HepG2 (cell line): ENCODE measurements around the gene SOWAHA. TPM values are rescaled to one million over a fixed set of nuclear protein-coding genes. Genes with fewer than 3 reads are reported as not detected.

Source experiments
- ARHGAP35 ChIP-seq: sonication (generic); formaldehyde crosslinking; IDR thresholded peaks from 2 replicates; pipeline ENCODE4 v1.9.0; 2022; ENCODE audit warnings: mild to moderate bottlenecking, inconsistent platforms, moderate library complexity, missing genetic modification reagents, borderline replicate concordance
- ATAD3A ChIP-seq: sonication (generic); formaldehyde crosslinking; IDR thresholded peaks from 2 replicates; pipeline ENCODE4 v1.4.0; 2020; ENCODE audit warnings: missing genetic modification reagents
- ATF7-NPFF ChIP-seq: sonication (generic); formaldehyde crosslinking; IDR thresholded peaks from 2 replicates; pipeline ENCODE4 v1.8.1; 2023; ENCODE audit warnings: mild to moderate bottlenecking, low read depth, missing genetic modification reagents, moderate library complexity
- CENPBD1 ChIP-seq: sonication (generic); formaldehyde crosslinking; IDR thresholded peaks from 2 replicates; pipeline ENCODE4 v1.8.0; 2022; ENCODE audit warnings: missing genetic modification reagents, low read depth, mild to moderate bottlenecking, borderline replicate concordance
- CREB3 ChIP-seq: sonication (generic); formaldehyde crosslinking; IDR thresholded peaks from 2 replicates; pipeline ENCODE4 v1.5.0; 2020; ENCODE audit warnings: missing genetic modification reagents
- GLI4 ChIP-seq: sonication (generic); formaldehyde crosslinking; IDR thresholded peaks from 2 replicates; pipeline ENCODE4 v1.5.1; 2020; ENCODE audit warnings: missing genetic modification reagents, mild to moderate bottlenecking, moderate library complexity, borderline replicate concordance
- HMG20B ChIP-seq: conservative IDR thresholded peaks from 2 replicates; pipeline ENCODE4 v1.6.1; 2016; ENCODE audit warnings: missing genetic modification reagents, missing compliant biosample characterization
- HNF1A ChIP-seq, 2 experiments: sonication (generic) in 1 of 2; formaldehyde crosslinking in 1 of 2; IDR thresholded peaks; 2 replicates each; pipeline versions ENCODE4 v1.4.0 to v1.6.1; 2016 to 2020; ENCODE audit warnings: borderline replicate concordance in 1 of 2, low read depth in 1 of 2, mild to moderate bottlenecking in 1 of 2, missing genetic modification reagents in 1 of 2
- NCOA2 ChIP-seq: sonication (generic); formaldehyde crosslinking; IDR thresholded peaks from 2 replicates; pipeline ENCODE4 v1.8.0; 2022; ENCODE audit warnings: inconsistent platforms
- SRSF1 ChIP-seq: fragments of 200-400 bp; formaldehyde crosslinking; optimal IDR thresholded peaks from 2 replicates; pipeline ENCODE3; 2017; ENCODE audit warnings: mild to moderate bottlenecking, low read depth, low read length, moderate library complexity
- TEAD2 ChIP-seq: sonication (generic); formaldehyde crosslinking; IDR thresholded peaks from 2 replicates; pipeline ENCODE4 v1.9.0; 2021; ENCODE audit warnings: missing genetic modification reagents
- TFDP1 ChIP-seq: IDR thresholded peaks from 2 replicates; pipeline ENCODE4 v1.6.1; 2016; ENCODE audit warnings: missing compliant biosample characterization, missing genetic modification reagents, borderline replicate concordance
- ZBTB43 ChIP-seq: sonication (generic); formaldehyde crosslinking; conservative IDR thresholded peaks from 2 replicates; pipeline ENCODE4 v1.4.0; 2020; ENCODE audit warnings: missing genetic modification reagents
- ZNF17 ChIP-seq: sonication (generic); formaldehyde crosslinking; IDR thresholded peaks from 2 replicates; pipeline ENCODE4 v1.5.0; 2020; ENCODE audit warnings: mild to moderate bottlenecking, missing genetic modification reagents
- ZNF180 ChIP-seq: sonication (generic); formaldehyde crosslinking; IDR thresholded peaks from 2 replicates; pipeline ENCODE4 v1.4.0; 2020; ENCODE audit warnings: low read depth, missing genetic modification reagents, borderline replicate concordance
- ZNF282 ChIP-seq: fragments of 450-650 bp; IDR thresholded peaks from 2 replicates; pipeline ENCODE4 v1.6.1; 2018; ENCODE audit not compliant: partially characterized antibody
- ZNF3 ChIP-seq: IDR thresholded peaks from 2 replicates; pipeline ENCODE4 v1.7.0; 2017; ENCODE audit warnings: inconsistent platforms
- ZNF660 ChIP-seq: sonication (generic); formaldehyde crosslinking; IDR thresholded peaks from 2 replicates; pipeline ENCODE4 v1.5.1; 2020; ENCODE audit warnings: mild to moderate bottlenecking, low read depth, missing genetic modification reagents, borderline replicate concordance
- ZNF781 ChIP-seq: sonication (generic); formaldehyde crosslinking; IDR thresholded peaks from 2 replicates; pipeline ENCODE4 v1.5.1; 2020; ENCODE audit warnings: borderline replicate concordance, mild to moderate bottlenecking, missing genetic modification reagents; ENCODE audit errors: not compliant biosample characterization
- ZNF841 ChIP-seq: sonication (generic); formaldehyde crosslinking; IDR thresholded peaks from 2 replicates; pipeline ENCODE4 v1.8.1; 2023; ENCODE audit warnings: missing genetic modification reagents, borderline replicate concordance
- polyA plus RNA-seq, 8 experiments: library from polyadenylated mRNA; depleted of rRNA in 3 of 8; stranded (reverse) in 7 of 8; unstranded in 1 of 8; fragments of >200 nt; fragmentation: Illumina TruSeq in 4 of 8; extraction: Trizol in 4 of 8; gene quantifications; 2 replicates each; pipeline versions ENCODE4 v1.2.1 to v1.2.3, GENCODE V29; 2011 to 2016; ENCODE audit warnings: low read depth in 4 of 8, missing spikeins in 1 of 8, mixed read lengths in 1 of 8; ENCODE audit not compliant: insufficient read depth in 1 of 8
- total RNA-seq, 5 experiments: library from RNA; depleted of rRNA; stranded (reverse); fragments of >200 nt; fragmentation: Illumina TruSeq; extraction: Trizol; gene quantifications; 2 replicates each; pipeline ENCODE4 v1.2.3, GENCODE V29; 2016; ENCODE audit warnings: low read depth in 1 of 5

Gene SOWAHA
- total and polyA plus RNA-seq, 2 of the 13 experiments (the other 11 are each of a cell fraction or from before 2014, with no cell fraction given) = 0.95 to 1.9 TPM

GRCh38 chr5:132777209-132778069 lies 35.7 kb upstream of the SOWAHA start, which contains the start of gene SEPTIN8 (continued):
- TF ChIP-seq ZBTB43 (CRISPR knock-in tag) (no peak), ZNF282 (no peak), CREB3 (CRISPR knock-in tag) (no peak), ZNF781 (no peak), ZNF3 (CRISPR knock-in tag) (no peak), ATAD3A (CRISPR knock-in tag) (no peak), ATF7-NPFF (CRISPR knock-in tag) (no peak), ZNF660 (CRISPR knock-in tag) (no peak), ZNF841 (0 out of 2 replicates have a peak, but pooled peaks have one; percentile 50), TEAD2 (no peak), TFDP1 (CRISPR knock-in tag) (no peak; the same call in 1 of the 2 replicates), NCOA2 (CRISPR knock-in tag) (no peak), ZNF180 (CRISPR knock-in tag) (no peak), CENPBD1 (no peak), ZNF17 (no peak), HMG20B (CRISPR knock-in tag) (0 out of 2 replicates have a peak, but pooled peaks have one; percentile 22), ARHGAP35 (CRISPR knock-in tag) (0 out of 2 replicates have a peak, but pooled peaks have one; percentile 43), SRSF1 (peak; percentile 73), GLI4 (CRISPR knock-in tag) (no peak), HNF1A (IDR thresholded peaks at IDR 0.05; ENCODE audit: low read depth) (no peak), HNF1A (CRISPR knock-in tag; IDR thresholded peaks at IDR 0.05; ENCODE audit: borderline replicate concordance) (no peak)
